H54 (cell line): ENCODE results near the gene CACNA2D3.

Experiments
- DNase-seq: peaks from one replicate; pipeline ENCODE4 v3.0.0; 2011; ENCODE audit warnings: low spot score, mixed read lengths; ENCODE audit not compliant: insufficient read length
- FAIRE-seq: peaks from 3 replicates; lab custom pipeline; 2011; peaks lifted over from hg19 to GRCh38; lab: Jason Lieb, UNC
- POLR2A ChIP-seq: IDR thresholded peaks from 2 replicates; pipeline ENCODE4 v1.6.1; 2011; ENCODE audit warnings: low read depth, mild to moderate bottlenecking, low read length

CACNA2D3 gene

GRCh38 chr3:54731732-54732445, 609.5 kb downstream of the CACNA2D3 start:
- FAIRE-seq (no peak), DNase-seq (no peak)
- TF ChIP-seq POLR2A: no peak

GRCh38 chr3:54733106-54734006, 611.0 kb downstream of the CACNA2D3 start:
- no peak for TF ChIP-seq POLR2A
- DNase-seq (no peak), FAIRE-seq (no peak)

- DNase-seq (no peak), FAIRE-seq (no peak)
- no peak for TF ChIP-seq POLR2A
These were observed 614.1 kb downstream of the CACNA2D3 start for GRCh38 chr3:54736459-54736858.

- no peak for TF ChIP-seq POLR2A
- FAIRE-seq (no peak), DNase-seq (no peak)
These were observed 621.4 kb downstream of the CACNA2D3 start for GRCh38 chr3:54743755-54744154.

GRCh38 chr3:54744291-54744690, 621.9 kb downstream of the CACNA2D3 start:
- DNase-seq (no peak), FAIRE-seq (no peak)
- TF ChIP-seq POLR2A: no peak

GRCh38 chr3:54745843-54746242, 623.5 kb downstream of the CACNA2D3 start:
- no peak for TF ChIP-seq POLR2A
- DNase-seq (no peak), FAIRE-seq (no peak)

- FAIRE-seq (no peak), DNase-seq (no peak)
- TF ChIP-seq POLR2A: no peak
These were observed 624.4 kb downstream of the CACNA2D3 start for GRCh38 chr3:54746722-54747121.

GRCh38 chr3:54755756-54756155, 633.4 kb downstream of the CACNA2D3 start:
- FAIRE-seq: no peak
- DNase-seq: no peak
- TF ChIP-seq POLR2A: no peak

- DNase-seq: no peak
- FAIRE-seq: no peak
These were observed 634.0 kb downstream of the CACNA2D3 start for GRCh38 chr3:54756330-54756731.

GRCh38 chr3:54758461-54758860, 636.1 kb downstream of the CACNA2D3 start:
- DNase-seq: no peak
- no peak for FAIRE-seq
- TF ChIP-seq POLR2A: no peak

More at GRCh38 chr3:54756330-54756731, 634.0 kb downstream of the CACNA2D3 start:
- TF ChIP-seq POLR2A: no peak

GRCh38 chr3:54759166-54759565, 636.8 kb downstream of the CACNA2D3 start:
- FAIRE-seq: no peak

GRCh38 chr3:54760201-54760600, 637.8 kb downstream of the CACNA2D3 start:
- FAIRE-seq: no peak

More at GRCh38 chr3:54759166-54759565, 636.8 kb downstream of the CACNA2D3 start:
- no peak for TF ChIP-seq POLR2A
- no peak for DNase-seq

GRCh38 chr3:54761637-54762036, 639.3 kb downstream of the CACNA2D3 start:
- TF ChIP-seq POLR2A: no peak
- no peak for FAIRE-seq
- DNase-seq: no peak

More at GRCh38 chr3:54760201-54760600, 637.8 kb downstream of the CACNA2D3 start:
- DNase-seq: no peak
- no peak for TF ChIP-seq POLR2A

GRCh38 chr3:54764911-54765310, 642.6 kb downstream of the CACNA2D3 start:
- FAIRE-seq (no peak), DNase-seq (no peak)
- TF ChIP-seq POLR2A: no peak

GRCh38 chr3:54771050-54771449, 648.7 kb downstream of the CACNA2D3 start:
- TF ChIP-seq POLR2A: no peak
- FAIRE-seq (no peak), DNase-seq (no peak)
